IMR-90 (cell line): Measurements from ENCODE around the gene SUGCT. TPM values are rescaled to one million over a fixed set of nuclear protein-coding genes. Genes with fewer than 3 reads are reported as not detected.

ENCODE experiments used
- ATAC-seq: fragments of 200-7000 bp; cut with Tn5 transposase; 2 replicates; pipeline ENCODE4 v1.9.1; 2020; ENCODE audit warnings: low read depth, mild to moderate bottlenecking, moderate library complexity
- BruUV-seq: library from RNA; stranded (reverse); fragments of 400-500 nt; replicated peaks from 2 replicates; lab custom pipeline; 2021; lab: Mats Ljungman, UMichigan
- CTCF ChIA-PET: fragments of 300-600 bp; formaldehyde crosslinking; extraction: SDS; loops from one replicate; lab custom pipeline; 2021; ENCODE audit warnings: antibody characterized with exemption; lab: Yijun Ruan, JAX
- POLR2A ChIA-PET: fragments of 300-600 bp; sonication (Branson Sonifier 250); formaldehyde crosslinking; loops from one replicate; lab custom pipeline; 2022; ENCODE audit warnings: antibody characterized with exemption; ENCODE audit not compliant: unreplicated experiment; lab: Charles Lee
- DNase-seq: peaks from one replicate; pipeline ENCODE4 v3.0.0; 2013
- H2AFZ ChIP-seq: replicated peaks from 2 replicates; pipeline ENCODE3; 2013; ENCODE audit warnings: low read length, mild to moderate bottlenecking; ENCODE audit not compliant: poor library complexity
- H2AK5ac ChIP-seq: 2 replicates; pipeline ENCODE4 v1.6.1; 2013; ENCODE audit warnings: low read depth, low read length, inconsistent platforms
- H2AK9ac ChIP-seq: replicated peaks from 2 replicates; pipeline ENCODE3; 2013; ENCODE audit warnings: mild to moderate bottlenecking, low read depth, low read length, moderate library complexity; ENCODE audit not compliant: poor library complexity
- H2BK120ac ChIP-seq: 2 replicates; pipeline ENCODE4 v1.6.1; 2013; ENCODE audit warnings: low read depth, low read length, inconsistent platforms
- H2BK15ac ChIP-seq: 3 replicates; pipeline ENCODE4 v1.6.1; 2013; ENCODE audit warnings: low read depth, low read length, inconsistent platforms
- H2BK20ac ChIP-seq: 2 replicates; pipeline ENCODE4 v1.6.1; 2013; ENCODE audit warnings: low read depth, mild to moderate bottlenecking, inconsistent platforms, low read length, moderate library complexity
- H2BK5ac ChIP-seq: 2 replicates; pipeline ENCODE4 v1.6.1; 2013; ENCODE audit warnings: mild to moderate bottlenecking, low read depth, low read length, inconsistent platforms; ENCODE audit not compliant: poor library complexity, severe bottlenecking
- H3K14ac ChIP-seq: replicated peaks from 2 replicates; pipeline ENCODE4 v1.6.1; 2013; ENCODE audit warnings: low read depth, low read length, inconsistent platforms
- H3K18ac ChIP-seq: 2 replicates; pipeline ENCODE4 v1.6.1; 2013; ENCODE audit warnings: low read depth, low read length, control low read depth
- H3K23ac ChIP-seq: 2 replicates; pipeline ENCODE4 v1.6.1; 2013; ENCODE audit warnings: low read depth, low read length, inconsistent platforms
- H3K27ac ChIP-seq: 2 replicates; pipeline ENCODE4 v1.5.1; 2013; ENCODE audit warnings: mild to moderate bottlenecking, control low read depth, low read length; ENCODE audit not compliant: insufficient read depth
- H3K27me3 ChIP-seq: 2 replicates; pipeline ENCODE4 v1.6.1; 2013; ENCODE audit warnings: low read length; ENCODE audit not compliant: control insufficient read depth, insufficient read depth
- H3K36me3 ChIP-seq: 2 replicates; pipeline ENCODE4 v1.6.1; 2013; ENCODE audit warnings: low read length, mixed read lengths; ENCODE audit not compliant: control insufficient read depth, insufficient read depth
- H3K4ac ChIP-seq: 2 replicates; pipeline ENCODE4 v1.6.1; 2013; ENCODE audit warnings: low read depth, low read length, inconsistent platforms
- H3K4me1 ChIP-seq: 2 replicates; pipeline ENCODE4 v1.6.1; 2013; ENCODE audit warnings: low read length, mixed read lengths; ENCODE audit not compliant: control insufficient read depth, insufficient read depth
- H3K4me2 ChIP-seq: 2 replicates; pipeline ENCODE4 v1.6.1; 2013; ENCODE audit warnings: low read depth, mild to moderate bottlenecking, control low read depth, low read length, moderate library complexity
- H3K4me3 ChIP-seq: 2 replicates; pipeline ENCODE4 v1.5.1; 2013; ENCODE audit warnings: low read depth, mild to moderate bottlenecking, control low read depth, low read length, moderate library complexity; ENCODE audit not compliant: insufficient read depth
- H3K56ac ChIP-seq: 2 replicates; pipeline ENCODE4 v1.6.1; 2013; ENCODE audit warnings: low read length, inconsistent platforms; ENCODE audit not compliant: insufficient read depth; ENCODE audit errors: extremely low read depth
- H3K79me1 ChIP-seq, 2 experiments: 2 replicates each; pipeline ENCODE4 v1.6.1; 2013; ENCODE audit warnings: low read length in 2 of 2, inconsistent platforms in 1 of 2, low read depth in 1 of 2
- H3K9ac ChIP-seq: 2 replicates; pipeline ENCODE4 v1.6.1; 2013; ENCODE audit warnings: low read depth, low read length, control low read depth
- H3K9me1 ChIP-seq: 2 replicates; pipeline ENCODE4 v1.6.1; 2013; ENCODE audit warnings: low read length, inconsistent platforms; ENCODE audit not compliant: insufficient read depth
- H3K9me3 ChIP-seq: 2 replicates; pipeline ENCODE4 v1.6.1; 2013; ENCODE audit warnings: low read length; ENCODE audit not compliant: control insufficient read depth, insufficient read depth
- H4K20me1 ChIP-seq: 2 replicates; pipeline ENCODE4 v1.6.1; 2013; ENCODE audit warnings: low read length, inconsistent platforms; ENCODE audit not compliant: insufficient read depth
- H4K5ac ChIP-seq: 2 replicates; pipeline ENCODE4 v1.6.1; 2013; ENCODE audit warnings: mild to moderate bottlenecking, low read depth, low read length, control low read depth
- H4K8ac ChIP-seq, 2 experiments: 2 replicates each; pipeline ENCODE4 v1.6.1; 2013; ENCODE audit warnings: low read depth in 2 of 2, low read length in 2 of 2, control low read depth in 1 of 2, inconsistent platforms in 1 of 2
- H4K91ac ChIP-seq: 2 replicates; pipeline ENCODE4 v1.6.1; 2013; ENCODE audit warnings: low read depth, low read length, inconsistent platforms; ENCODE audit not compliant: insufficient read depth
- BHLHE40 ChIP-seq: fragments of 150-350 bp; IDR thresholded peaks from 2 replicates; pipeline ENCODE4 v1.6.1; 2016; ENCODE audit warnings: mild to moderate bottlenecking, low read depth, low read length
- CEBPB ChIP-seq: IDR thresholded peaks from 2 replicates; pipeline ENCODE4 v1.6.1; 2012; ENCODE audit warnings: low read depth, low read length, improper control_type of control experiment
- CHD1 ChIP-seq: IDR thresholded peaks from 2 replicates; pipeline ENCODE4 v1.6.1; 2012; ENCODE audit warnings: low read depth, low read length, improper control_type of control experiment
- FOS ChIP-seq: fragments of 150-350 bp; IDR thresholded peaks from 2 replicates; pipeline ENCODE4 v1.6.1; 2016; ENCODE audit warnings: low read depth, low read length
- MAFK ChIP-seq: IDR thresholded peaks from 2 replicates; pipeline ENCODE4 v1.6.1; 2012; ENCODE audit warnings: low read depth, low read length, improper control_type of control experiment
- MAZ ChIP-seq: IDR thresholded peaks from 2 replicates; pipeline ENCODE4 v1.6.1; 2012; ENCODE audit warnings: low read depth, mild to moderate bottlenecking, low read length, improper control_type of control experiment, moderate library complexity, borderline replicate concordance
- MXI1 ChIP-seq: IDR thresholded peaks from 2 replicates; pipeline ENCODE4 v1.6.1; 2012; ENCODE audit warnings: low read depth, mild to moderate bottlenecking, low read length, moderate library complexity, borderline replicate concordance
- NFE2L2 ChIP-seq: fragments of 150-350 bp; IDR thresholded peaks from 2 replicates; pipeline ENCODE4 v1.6.1; 2016; ENCODE audit warnings: low read depth, mild to moderate bottlenecking, low read length
- POLR2A ChIP-seq: IDR thresholded peaks from 2 replicates; pipeline ENCODE4 v1.6.1; 2012; ENCODE audit warnings: mild to moderate bottlenecking, low read depth, low read length
- RAD21 ChIP-seq: IDR thresholded peaks from 2 replicates; pipeline ENCODE4 v1.6.1; 2012; ENCODE audit warnings: low read length, improper control_type of control experiment
- RCOR1 ChIP-seq: IDR thresholded peaks from 2 replicates; pipeline ENCODE4 v1.6.1; 2012; ENCODE audit warnings: mild to moderate bottlenecking, low read length, improper control_type of control experiment; ENCODE audit not compliant: insufficient replicate concordance
- RFX5 ChIP-seq: IDR thresholded peaks from 2 replicates; pipeline ENCODE4 v1.8.0; 2012; ENCODE audit warnings: low read depth, mild to moderate bottlenecking, low read length, moderate library complexity
- SMC3 ChIP-seq: fragments of 150-350 bp; IDR thresholded peaks from 2 replicates; pipeline ENCODE4 v1.6.1; 2016; ENCODE audit warnings: low read depth, mild to moderate bottlenecking, antibody characterized with exemption, low read length, moderate library complexity
- WGBS, 2 experiments: methylation state at CpG; one replicate each; pipeline versions ENCODE4 v1.1.5 to v1.1.7; 2013; ENCODE audit warnings: missing lambda C conversion rate in 2 of 2; ENCODE audit not compliant: insufficient read length in 1 of 2; ENCODE audit errors: extremely low coverage in 2 of 2; 5-methylcytosine and 5-hydroxymethylcytosine counted together
- dilution Hi-C: fragments of 300-500 bp; cut with HindIII; formaldehyde crosslinking; loops from one replicate; pipeline ENCODE4 v1.14.3; 2018; ENCODE audit warnings: low sequenced_read_pairs; ENCODE audit not compliant: unreplicated experiment
- in situ Hi-C: fragments of 300-500 bp; cut with MboI; formaldehyde crosslinking; loops from 3 replicates; pipeline ENCODE4 v1.14.3; 2019; ENCODE audit warnings: low sequenced_read_pairs, inconsistent platforms, mixed read lengths
- intact Hi-C: fragments of 100-400 bp; cut with micrococcal nuclease; formaldehyde crosslinking; loops from 2 replicates; pipeline ENCODE4 v1.10.0; 2022
- polyA plus RNA-seq, 3 experiments: library from polyadenylated mRNA; depleted of rRNA; stranded (reverse); fragments of >200 nt; gene quantifications; 2 replicates each; pipeline ENCODE4 v1.2.3, GENCODE V29; 2012; ENCODE audit warnings: low replicate concordance in 1 of 3
- total RNA-seq: library from RNA; depleted of rRNA; stranded (reverse); fragments of >200 nt; gene quantifications from 2 replicates; pipeline ENCODE4 v1.2.3, GENCODE V29; 2012
- TF ChIP-seq, protein P1 (sequence below): conservative IDR thresholded peaks from 2 replicates; pipeline ENCODE4 v1.5.1; 2012; ENCODE audit warnings: mild to moderate bottlenecking, low read depth, low read length, improper control_type of control experiment
- TF ChIP-seq, protein P2 (sequence below): fragments of 150-350 bp; IDR thresholded peaks from 2 replicates; pipeline ENCODE4 v1.6.1; 2016; ENCODE audit warnings: low read depth, mild to moderate bottlenecking, low read length, moderate library complexity, borderline replicate concordance
- TF ChIP-seq, protein P3 (sequence below): fragments of 150-350 bp; IDR thresholded peaks from 2 replicates; pipeline ENCODE4 v1.6.1; 2017; ENCODE audit warnings: mild to moderate bottlenecking, antibody characterized with exemption, low read length, low read depth

SUGCT gene
- total and polyA plus RNA-seq, 2 of the 4 experiments (the other 2 are of a cell fraction): 5.9 to 8.3 TPM

DNA sequence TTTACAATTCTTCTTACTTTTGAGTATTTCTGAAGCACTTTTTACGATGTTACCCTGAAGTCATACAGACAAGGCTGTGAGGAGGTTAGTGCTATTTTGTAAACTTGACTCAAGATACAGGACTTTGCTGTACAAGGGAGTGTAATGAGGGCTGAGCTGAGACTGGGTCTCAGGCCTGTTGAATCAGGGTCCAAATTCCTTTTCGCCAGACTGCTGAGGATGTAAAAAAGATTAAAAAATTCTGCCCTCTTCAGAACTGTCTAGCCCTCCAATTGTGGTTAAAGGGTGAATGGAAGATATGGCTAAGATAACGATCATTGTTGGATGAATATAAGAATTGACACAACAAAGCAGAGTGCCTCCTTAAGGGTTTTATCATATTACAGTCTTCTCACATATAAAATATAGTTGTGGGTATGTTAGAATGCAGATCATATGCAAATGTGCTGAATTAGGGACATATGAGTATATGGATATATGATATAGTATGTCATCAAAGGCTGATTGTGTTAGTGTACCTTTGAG is 165.4 kb downstream of the SUGCT start:
- no peak overlapping the region for H2AK5ac ChIP-seq
- no peak overlapping the region for H4K8ac ChIP-seq
- no peak overlapping the region for H2AFZ ChIP-seq
- H4K91ac ChIP-seq: no peak overlapping the region
- no peak overlapping the region for H3K4me3 ChIP-seq
- H3K36me3 ChIP-seq: no peaks in the 10 kb centered on the region
- ATAC-seq (no peak), DNase-seq (no peak)
- H4K5ac ChIP-seq: no peak overlapping the region
- H3K56ac ChIP-seq: no peak overlapping the region
- no peaks in the 10 kb centered on the region for H3K79me1 ChIP-seq
- BruUV-seq: no TSS peak
- TF ChIP-seq, protein P1, sequence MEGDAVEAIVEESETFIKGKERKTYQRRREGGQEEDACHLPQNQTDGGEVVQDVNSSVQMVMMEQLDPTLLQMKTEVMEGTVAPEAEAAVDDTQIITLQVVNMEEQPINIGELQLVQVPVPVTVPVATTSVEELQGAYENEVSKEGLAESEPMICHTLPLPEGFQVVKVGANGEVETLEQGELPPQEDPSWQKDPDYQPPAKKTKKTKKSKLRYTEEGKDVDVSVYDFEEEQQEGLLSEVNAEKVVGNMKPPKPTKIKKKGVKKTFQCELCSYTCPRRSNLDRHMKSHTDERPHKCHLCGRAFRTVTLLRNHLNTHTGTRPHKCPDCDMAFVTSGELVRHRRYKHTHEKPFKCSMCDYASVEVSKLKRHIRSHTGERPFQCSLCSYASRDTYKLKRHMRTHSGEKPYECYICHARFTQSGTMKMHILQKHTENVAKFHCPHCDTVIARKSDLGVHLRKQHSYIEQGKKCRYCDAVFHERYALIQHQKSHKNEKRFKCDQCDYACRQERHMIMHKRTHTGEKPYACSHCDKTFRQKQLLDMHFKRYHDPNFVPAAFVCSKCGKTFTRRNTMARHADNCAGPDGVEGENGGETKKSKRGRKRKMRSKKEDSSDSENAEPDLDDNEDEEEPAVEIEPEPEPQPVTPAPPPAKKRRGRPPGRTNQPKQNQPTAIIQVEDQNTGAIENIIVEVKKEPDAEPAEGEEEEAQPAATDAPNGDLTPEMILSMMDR: no peak
- TF ChIP-seq, protein P2, sequence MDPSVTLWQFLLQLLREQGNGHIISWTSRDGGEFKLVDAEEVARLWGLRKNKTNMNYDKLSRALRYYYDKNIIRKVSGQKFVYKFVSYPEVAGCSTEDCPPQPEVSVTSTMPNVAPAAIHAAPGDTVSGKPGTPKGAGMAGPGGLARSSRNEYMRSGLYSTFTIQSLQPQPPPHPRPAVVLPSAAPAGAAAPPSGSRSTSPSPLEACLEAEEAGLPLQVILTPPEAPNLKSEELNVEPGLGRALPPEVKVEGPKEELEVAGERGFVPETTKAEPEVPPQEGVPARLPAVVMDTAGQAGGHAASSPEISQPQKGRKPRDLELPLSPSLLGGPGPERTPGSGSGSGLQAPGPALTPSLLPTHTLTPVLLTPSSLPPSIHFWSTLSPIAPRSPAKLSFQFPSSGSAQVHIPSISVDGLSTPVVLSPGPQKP: no peak
- TF ChIP-seq CEBPB (no peak), RFX5 (no peak), MAFK (no peak), BHLHE40 (no peak), RCOR1 (no peak), MAZ (no peak), CHD1 (no peak), POLR2A (no peak), FOS (no peak), NFE2L2 (no peak), RAD21 (no peak), SMC3 (no peak), MXI1 (no peak)
- TF ChIP-seq, protein P3, sequence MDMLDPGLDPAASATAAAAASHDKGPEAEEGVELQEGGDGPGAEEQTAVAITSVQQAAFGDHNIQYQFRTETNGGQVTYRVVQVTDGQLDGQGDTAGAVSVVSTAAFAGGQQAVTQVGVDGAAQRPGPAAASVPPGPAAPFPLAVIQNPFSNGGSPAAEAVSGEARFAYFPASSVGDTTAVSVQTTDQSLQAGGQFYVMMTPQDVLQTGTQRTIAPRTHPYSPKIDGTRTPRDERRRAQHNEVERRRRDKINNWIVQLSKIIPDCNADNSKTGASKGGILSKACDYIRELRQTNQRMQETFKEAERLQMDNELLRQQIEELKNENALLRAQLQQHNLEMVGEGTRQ: no peak
- intact Hi-C loops (no loop called here), in situ Hi-C loops (no loop called here), dilution Hi-C loops (no loop called here)
- no peak overlapping the region for H3K23ac ChIP-seq
- peaks cover 12% of the 10 kb centered on the region for H3K4me1 ChIP-seq
- 100% methylated on average over 1 of the region's 3 CpGs; no CpG with 5 or more reads in 1 of the 2 experiments for WGBS, 2 experiments
- no peak overlapping the region for H3K27ac ChIP-seq
- 0 out of 2 replicates have a peak overlapping the region, but pooled peaks have one; percentile 53 for H3K14ac ChIP-seq
- no peak overlapping the region for H2BK15ac ChIP-seq
- no peak overlapping the region for H3K18ac ChIP-seq
- peak overlapping the region; percentile 54; the same call in 1 of the 2 replicates for H2BK120ac ChIP-seq
- H3K27me3 ChIP-seq: no peaks in the 10 kb centered on the region
- POLR2A ChIA-PET: no interaction called here
- H2BK5ac ChIP-seq: no peak overlapping the region
- no peak overlapping the region for H3K4me2 ChIP-seq
- no peak overlapping the region for H2AK9ac ChIP-seq
- H3K4ac ChIP-seq: no peak overlapping the region
- no peaks in the 10 kb centered on the region for H4K20me1 ChIP-seq
- CTCF ChIA-PET: no interaction called here
- H3K9me1 ChIP-seq: no peaks in the 10 kb centered on the region; the same call in 1 of the 2 replicates
- H3K9ac ChIP-seq: no peak overlapping the region
- no peaks in the 10 kb centered on the region for H3K9me3 ChIP-seq
- no peak overlapping the region for H2BK20ac ChIP-seq
